Measurements from ENCODE around the gene GOLM1. TPM values are rescaled to one million over a fixed set of nuclear protein-coding genes. Genes with fewer than 3 reads are reported as not detected.

GOLM1 gene
- total and polyA plus RNA-seq, 2 of the 8 experiments (the other 6 are each of a cell fraction or from before 2014, with no cell fraction given), result 45.9 to 88.9 TPM

GRCh38 chr9:86141843-86142242 lies 42.5 kb upstream of the GOLM1 start:
- no peak overlapping the region for H3K56ac ChIP-seq (replicated peaks; ENCODE audit: insufficient read length, low read depth, low read length)
- no peak overlapping the region for H3K18ac ChIP-seq (ENCODE audit: extremely low read depth, low read length)
- CTCF ChIA-PET (ENCODE audit: partially characterized antibody), result interaction anchor here (1.2 kb wide), 2 partner anchors 14 to 20 kb away, joined by 3 to 4 read pairs; no protein-coding TSS in a partner anchor
- POLR2A ChIA-PET (ENCODE audit: partially characterized antibody), result no interaction called here
- no peaks in the 10 kb centered on the region for H3K4me1 ChIP-seq (replicated peaks in 1 of 4; ENCODE audit: control insufficient read depth in 3 of 4, insufficient read depth in 4 of 4, low read length in 3 of 4)
- no peak overlapping the region for H2BK12ac ChIP-seq (ENCODE audit: low read depth, low read length)
- H3K9ac ChIP-seq (replicated peaks in 1 of 4; ENCODE audit: extremely low read depth in 1 of 4, low read depth in 3 of 4, low read length in 3 of 4), result no peak overlapping the region
- DNase-seq (ENCODE audit: low read depth in 1 of 2, low spot score in 2 of 2) (no peak), FAIRE-seq (no peak)
- H3K4me2 ChIP-seq (ENCODE audit: insufficient read depth in 1 of 2, low read depth in 2 of 2, low read length in 2 of 2), result no peak overlapping the region
- H2BK15ac ChIP-seq (ENCODE audit: low read length), result no peak overlapping the region
- peaks cover 0 to 3% of the 10 kb centered on the region in 2 experiments; a peak in 1 of 4 replicates for H3K9me3 ChIP-seq (ENCODE audit: insufficient read depth in 2 of 2, low read depth in 1 of 2, low read length in 1 of 2)
- no peak overlapping the region for H2AFZ ChIP-seq (ENCODE audit: low read length)
- no peaks in the 10 kb centered on the region for H3K79me2 ChIP-seq (ENCODE audit: control insufficient read depth in 1 of 2, insufficient read depth in 2 of 2, low read length in 2 of 2)
- 79% methylated on average over 3 of the region's 3 CpGs; no CpG with 5 or more reads in 1 of the 2 experiments for WGBS, 2 experiments (ENCODE audit: extremely low coverage in 1 of 2, insufficient coverage in 1 of 2, insufficient read length in 1 of 2, insufficient replicate concordance in 2 of 2, low coverage in 1 of 2, low lambda C conversion rate in 2 of 2, missing lambda C conversion rate in 1 of 2)
- H4K5ac ChIP-seq (ENCODE audit: insufficient read length, low read depth, low read length), result no peak overlapping the region
- H4K91ac ChIP-seq (replicated peaks; ENCODE audit: insufficient read length, low read length), result no peak overlapping the region
- no peak overlapping the region for H3K14ac ChIP-seq (ENCODE audit: insufficient read length)
- H3K36me3 ChIP-seq (ENCODE audit: control insufficient read depth in 2 of 4, insufficient read depth in 4 of 4, low read length in 3 of 4), result no peaks in the 10 kb centered on the region
- H3K27me3 ChIP-seq (replicated peaks in 1 of 4; ENCODE audit: control insufficient read depth in 3 of 4, extremely low read depth in 1 of 4, insufficient read depth in 3 of 4, low read length in 3 of 4), result no peaks in the 10 kb centered on the region
- no peaks in the 10 kb centered on the region for H3K79me1 ChIP-seq (ENCODE audit: low read depth, low read length)
- no peak overlapping the region for H2BK5ac ChIP-seq (ENCODE audit: low read depth, low read length)
- H2AK5ac ChIP-seq (ENCODE audit: low read depth, low read length), result no peak overlapping the region
- H3K4ac ChIP-seq (replicated peaks; ENCODE audit: insufficient read length, low read depth, low read length), result no peak overlapping the region
- H3K23me2 ChIP-seq (ENCODE audit: low read depth, low read length), result no peaks in the 10 kb centered on the region
- H4K20me1 ChIP-seq (replicated peaks in 1 of 2; ENCODE audit: control insufficient read depth in 1 of 2, insufficient read depth in 2 of 2, low read length in 2 of 2), result no peaks in the 10 kb centered on the region
- H2BK20ac ChIP-seq (ENCODE audit: low read length), result no peak overlapping the region
- no peak overlapping the region for H4K8ac ChIP-seq (ENCODE audit: extremely low read depth, insufficient read depth, low read length)
- H2BK120ac ChIP-seq (replicated peaks; ENCODE audit: low read depth, low read length), result no peak overlapping the region
- TF ChIP-seq SIRT6 (IDR thresholded peaks at IDR 0.05; ENCODE audit: low read length) (no peak), CHD2 (IDR thresholded peaks at IDR 0.05; ENCODE audit: low read length) (no peak), FOSL1 (IDR thresholded peaks at IDR 0.05; ENCODE audit: insufficient read depth, low read depth, low read length) (no peak), ATF3 (IDR thresholded peaks at IDR 0.05; ENCODE audit: insufficient read depth, low read depth, low read length) (no peak), BACH1 (IDR thresholded peaks at IDR 0.05; ENCODE audit: low read length) (no peak), CBX8 (IDR thresholded peaks at IDR 0.05; ENCODE audit: borderline replicate concordance, low read depth, low read length) (no peak), EP300 (IDR thresholded peaks at IDR 0.05; ENCODE audit: borderline replicate concordance in 1 of 2, low read depth in 2 of 2, low read length in 2 of 2) (no peak), YY1 (IDR thresholded peaks at IDR 0.05; ENCODE audit: low read depth, low read length) (no peak)
- H3K23ac ChIP-seq (ENCODE audit: insufficient read length), result no peak overlapping the region
- no peak overlapping the region for H3K27ac ChIP-seq (ENCODE audit: low read depth, low read length)
- no peak overlapping the region for H3K4me3 ChIP-seq (ENCODE audit: extremely low read depth in 1 of 4, insufficient read depth in 2 of 4, low read depth in 3 of 4, low read length in 4 of 4)
